Measurements from ENCODE around the gene ZFYVE28.

The ZFYVE28 gene

GRCh38 chr4:2396781-2397368 lies 21.6 kb downstream of the ZFYVE28 start:
- Histone ChIP-seq H3K4me3 (ENCODE audit: low read depth, low read length) (no peak overlapping the region), H3K27ac (no peak overlapping the region), H3K4me2 (ENCODE audit: low read length) (no peak overlapping the region), H3K36me3 (ENCODE audit: control insufficient read depth, insufficient read depth, low read length) (no peaks in the 10 kb centered on the region), H3K9ac (no peak overlapping the region), H3K4me1 (no peaks in the 10 kb centered on the region), H2AFZ (no peak overlapping the region), H3K9me3 (ENCODE audit: control insufficient read depth, low read length) (no peaks in the 10 kb centered on the region), H3K79me2 (no peaks in the 10 kb centered on the region), H3K27me3 (ENCODE audit: control insufficient read depth, insufficient read depth, low read length) (no peaks in the 10 kb centered on the region)
- TF ChIP-seq CTCF (IDR thresholded peaks at IDR 0.05) = no peak

- no peaks in the 10 kb centered on the region for H3K36me3 ChIP-seq (ENCODE audit: control insufficient read depth, insufficient read depth, low read length)
- no peak for TF ChIP-seq CTCF (IDR thresholded peaks at IDR 0.05)
- no peak overlapping the region for H3K9ac ChIP-seq
- no peak overlapping the region for H3K27ac ChIP-seq
- H3K9me3 ChIP-seq (ENCODE audit: control insufficient read depth, low read length) = no peaks in the 10 kb centered on the region
- H3K27me3 ChIP-seq (ENCODE audit: control insufficient read depth, insufficient read depth, low read length) = no peaks in the 10 kb centered on the region
- H3K79me2 ChIP-seq = no peaks in the 10 kb centered on the region
- no peaks in the 10 kb centered on the region for H3K4me1 ChIP-seq
- H3K4me3 ChIP-seq (ENCODE audit: low read depth, low read length) = no peak overlapping the region
- no peak overlapping the region for H2AFZ ChIP-seq
- H3K4me2 ChIP-seq (ENCODE audit: low read length) = no peak overlapping the region
Observed at GRCh38 chr4:2395584-2395983, 22.9 kb downstream of the ZFYVE28 start.

GRCh38 chr4:2395038-2395437 lies 23.4 kb downstream of the ZFYVE28 start:
- H3K4me1 ChIP-seq = no peaks in the 10 kb centered on the region
- no peak overlapping the region for H2AFZ ChIP-seq
- H3K36me3 ChIP-seq (ENCODE audit: control insufficient read depth, insufficient read depth, low read length) = no peaks in the 10 kb centered on the region
- TF ChIP-seq CTCF (IDR thresholded peaks at IDR 0.05) = no peak
- no peak overlapping the region for H3K9ac ChIP-seq
- no peaks in the 10 kb centered on the region for H3K27me3 ChIP-seq (ENCODE audit: control insufficient read depth, insufficient read depth, low read length)
- H3K4me3 ChIP-seq (ENCODE audit: low read depth, low read length) = no peak overlapping the region
- H3K27ac ChIP-seq = no peak overlapping the region
- H3K79me2 ChIP-seq = no peaks in the 10 kb centered on the region
- H3K4me2 ChIP-seq (ENCODE audit: low read length) = no peak overlapping the region
- H3K9me3 ChIP-seq (ENCODE audit: control insufficient read depth, low read length) = no peaks in the 10 kb centered on the region

GRCh38 chr4:2394528-2394927 lies 23.9 kb downstream of the ZFYVE28 start:
- Histone ChIP-seq H3K9me3 (ENCODE audit: control insufficient read depth, low read length) (no peaks in the 10 kb centered on the region), H3K27me3 (ENCODE audit: control insufficient read depth, insufficient read depth, low read length) (no peaks in the 10 kb centered on the region)
- no peak for TF ChIP-seq CTCF (IDR thresholded peaks at IDR 0.05)

More at GRCh38 chr4:2394528-2394927, 23.9 kb downstream of the ZFYVE28 start:
- no peak overlapping the region for H3K4me2 ChIP-seq (ENCODE audit: low read length)
- no peaks in the 10 kb centered on the region for H3K4me1 ChIP-seq
- H3K36me3 ChIP-seq (ENCODE audit: control insufficient read depth, insufficient read depth, low read length) = no peaks in the 10 kb centered on the region
- no peak overlapping the region for H2AFZ ChIP-seq
- H3K4me3 ChIP-seq (ENCODE audit: low read depth, low read length) = no peak overlapping the region
- no peak overlapping the region for H3K27ac ChIP-seq
- no peak overlapping the region for H3K9ac ChIP-seq
- no peaks in the 10 kb centered on the region for H3K79me2 ChIP-seq
